ENCODE measurements around the gene DDX25.

DNA sequence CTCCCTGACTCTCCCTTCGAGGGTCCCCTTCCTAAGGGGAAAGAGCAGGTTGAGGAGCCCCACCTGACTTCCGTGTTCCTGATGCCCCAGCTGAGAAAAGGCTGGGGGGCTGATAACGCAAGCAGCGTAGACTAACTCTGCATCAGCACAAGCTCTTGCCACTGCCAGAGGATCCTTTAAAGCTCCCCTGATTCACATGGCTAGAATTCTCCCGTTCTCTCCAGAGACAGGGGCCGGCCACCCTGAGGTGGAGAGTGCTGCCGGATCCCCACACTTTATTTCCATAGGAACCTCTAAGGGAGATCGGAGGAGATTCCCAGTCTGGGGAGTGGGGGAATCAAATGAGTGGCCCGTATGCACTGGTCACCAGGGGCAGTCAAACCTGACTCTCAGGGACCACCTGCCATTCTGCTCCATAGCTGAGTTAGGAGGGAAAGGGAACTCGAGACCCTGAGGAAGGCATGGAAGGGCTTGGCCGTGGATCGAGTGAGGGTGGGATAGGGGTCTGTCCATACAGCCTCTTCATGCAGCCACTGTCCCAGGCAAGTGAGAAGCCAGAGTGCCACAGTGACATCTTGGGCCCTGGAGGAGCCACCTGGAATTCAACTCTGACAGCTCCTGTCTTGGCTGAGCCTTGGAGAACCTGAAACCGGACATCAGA, 40.2 kb downstream of the DDX25 start:
- TF ChIP-seq CTCF (IDR thresholded peaks at IDR 0.05 in 4 of 5, conservative IDR thresholded peaks at IDR 0.05 in 1 of 5) (no peak), POLR2A (IDR thresholded peaks at IDR 0.05) (no peak)
